Lower leg skin (tissue), 4 donors: ENCODE measurements around the gene VWA2. TPM values are rescaled to one million over a fixed set of nuclear protein-coding genes. Genes with fewer than 3 reads are reported as not detected.
"Not testable (repeated sequence)": the region's sequence is repeated elsewhere in the genome, so short reads cannot be mapped to it uniquely, and the experiment has no call there.

ENCODE experiments used
- DNase-seq, 2 donors: peaks; one replicate each; pipeline ENCODE4 v3.0.0-alpha.2; 2019; ENCODE audit warnings: low spot score in 2 of 2
- H3K4me3 ChIP-seq: fragments of 200-600 bp; sonication (generic); 2 replicates; pipeline ENCODE4 v1.5.1; 2017; ENCODE audit warnings: mild to moderate bottlenecking, low read depth; ENCODE audit not compliant: poor library complexity, severe bottlenecking
- POLR2A ChIP-seq, 2 donors: fragments of 450-650 bp; IDR thresholded peaks; one replicate each; pipeline ENCODE4 v1.6.1; 2016 to 2017; ENCODE audit warnings: antibody characterized with exemption in 2 of 2, mild to moderate bottlenecking in 1 of 2, moderate library complexity in 1 of 2
- WGBS, 2 donors: methylation state at CpG; one replicate each; pipeline ENCODE4 v1.1.5; 2018; 5-methylcytosine and 5-hydroxymethylcytosine counted together
- intact Hi-C: fragments of 100-400 bp; cut with DNase I; formaldehyde crosslinking; loops from one replicate; pipeline ENCODE4 v1.15.0; 2023; ENCODE audit warnings: low total_unique reads
- total RNA-seq, 4 donors: library from RNA; depleted of rRNA; stranded (reverse); fragments of >200 nt; gene quantifications; one replicate each; pipeline ENCODE4 v1.1.0, GENCODE V29; 2016
- TF ChIP-seq, protein P1 (sequence below), 3 donors: fragments of 450-650 bp; IDR thresholded peaks; one replicate each; pipeline ENCODE4 v1.5.1; 2016; ENCODE audit warnings: antibody characterized with exemption in 3 of 3, mild to moderate bottlenecking in 3 of 3, moderate library complexity in 2 of 3

The VWA2 gene
- total RNA-seq, 4 donors from 2014 or later, result 14.2 to 21.7 (median 20.6) TPM

DNA sequence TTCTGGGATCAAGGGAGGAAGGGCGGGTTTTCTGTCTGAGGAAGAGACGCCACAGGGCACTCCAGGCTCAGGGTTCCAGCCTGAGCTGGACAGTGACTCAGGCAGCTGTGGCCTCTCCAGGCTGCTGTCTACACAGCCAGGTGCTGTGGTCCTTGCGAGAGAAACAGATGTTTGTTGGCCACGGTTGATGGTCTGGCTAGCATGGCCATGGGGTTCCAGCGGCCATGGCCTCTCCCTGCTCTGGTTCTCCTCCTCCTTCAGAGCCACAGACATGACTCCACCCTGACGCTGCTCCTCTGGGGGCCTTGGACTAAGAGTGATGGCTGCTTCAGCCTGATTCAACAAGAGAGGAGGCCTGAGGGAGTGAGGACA lies 89.4 kb downstream of the VWA2 start:
- no peak overlapping the region for H3K4me3 ChIP-seq
- TF ChIP-seq, protein P1, sequence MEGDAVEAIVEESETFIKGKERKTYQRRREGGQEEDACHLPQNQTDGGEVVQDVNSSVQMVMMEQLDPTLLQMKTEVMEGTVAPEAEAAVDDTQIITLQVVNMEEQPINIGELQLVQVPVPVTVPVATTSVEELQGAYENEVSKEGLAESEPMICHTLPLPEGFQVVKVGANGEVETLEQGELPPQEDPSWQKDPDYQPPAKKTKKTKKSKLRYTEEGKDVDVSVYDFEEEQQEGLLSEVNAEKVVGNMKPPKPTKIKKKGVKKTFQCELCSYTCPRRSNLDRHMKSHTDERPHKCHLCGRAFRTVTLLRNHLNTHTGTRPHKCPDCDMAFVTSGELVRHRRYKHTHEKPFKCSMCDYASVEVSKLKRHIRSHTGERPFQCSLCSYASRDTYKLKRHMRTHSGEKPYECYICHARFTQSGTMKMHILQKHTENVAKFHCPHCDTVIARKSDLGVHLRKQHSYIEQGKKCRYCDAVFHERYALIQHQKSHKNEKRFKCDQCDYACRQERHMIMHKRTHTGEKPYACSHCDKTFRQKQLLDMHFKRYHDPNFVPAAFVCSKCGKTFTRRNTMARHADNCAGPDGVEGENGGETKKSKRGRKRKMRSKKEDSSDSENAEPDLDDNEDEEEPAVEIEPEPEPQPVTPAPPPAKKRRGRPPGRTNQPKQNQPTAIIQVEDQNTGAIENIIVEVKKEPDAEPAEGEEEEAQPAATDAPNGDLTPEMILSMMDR (IDR thresholded peaks at IDR 0.05), result no peak
- TF ChIP-seq POLR2A (IDR thresholded peaks at IDR 0.05), result no peak
- intact Hi-C loops, result no loop called here
- WGBS, 2 donors, result 83 to 87% methylated on average over 5 of the region's 6 CpGs
- no peak for DNase-seq

GRCh38 chr10:114328874-114329273 lies 89.8 kb downstream of the VWA2 start:
- intact Hi-C loops, result no loop called here
- WGBS, 2 donors, result 44% methylated on average over 6 of the region's 6 CpGs
- no peak overlapping the region for H3K4me3 ChIP-seq
- TF ChIP-seq POLR2A (IDR thresholded peaks at IDR 0.05), result no peak
- TF ChIP-seq, protein P1 (IDR thresholded peaks at IDR 0.05), result no peak
- DNase-seq, result no peak

- TF ChIP-seq, protein P1 (IDR thresholded peaks at IDR 0.05), result no peak
- TF ChIP-seq POLR2A (IDR thresholded peaks at IDR 0.05), result no peak
- 64 to 67% methylated on average over 8 to 10 of the region's 10 CpGs for whole genome bisulfite sequencing, 2 donors
Measured at GRCh38 chr10:114329634-114330365, 90.7 kb downstream of the VWA2 start.

GRCh38 chr10:114332301-114333192 lies 93.5 kb downstream of the VWA2 start:
- intact Hi-C loops, result no loop called here
- no peak for TF ChIP-seq POLR2A (IDR thresholded peaks at IDR 0.05)
- TF ChIP-seq, protein P1 (IDR thresholded peaks at IDR 0.05), result no peak
- DNase-seq, result no peak
- 41 to 52% methylated on average over 14 of the region's 14 CpGs for WGBS, 2 donors
- no peak overlapping the region for H3K4me3 ChIP-seq

More at GRCh38 chr10:114329634-114330365, 90.7 kb downstream of the VWA2 start:
- intact Hi-C loops, result no loop called here
- no peak for DNase-seq
- no peak overlapping the region for H3K4me3 ChIP-seq

DNA sequence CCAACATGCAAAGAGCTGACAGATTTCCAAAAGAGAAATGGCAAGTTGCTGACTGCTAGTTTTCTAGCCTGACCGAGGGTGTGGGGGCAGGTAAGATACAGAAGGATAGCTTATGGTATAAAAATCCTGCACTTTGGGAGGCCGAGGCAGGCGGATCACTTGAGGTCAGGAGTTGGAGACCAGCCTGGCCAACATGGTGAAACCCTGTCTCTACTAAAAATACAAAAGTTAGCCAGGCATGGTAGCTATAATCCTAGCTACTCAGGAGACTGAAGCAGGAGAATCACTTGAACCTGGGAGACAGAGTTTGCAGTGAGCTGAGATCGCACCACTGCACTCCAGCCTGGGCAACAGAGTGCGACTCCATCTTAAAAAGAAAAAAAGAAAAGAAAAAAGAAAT lies 94.4 kb downstream of the VWA2 start:
- H3K4me3 ChIP-seq, DNase-seq, intact Hi-C loops: not testable (repeated sequence)
- 84 to 86% methylated on average over 5 of the region's 5 CpGs for WGBS, 2 donors

DNA sequence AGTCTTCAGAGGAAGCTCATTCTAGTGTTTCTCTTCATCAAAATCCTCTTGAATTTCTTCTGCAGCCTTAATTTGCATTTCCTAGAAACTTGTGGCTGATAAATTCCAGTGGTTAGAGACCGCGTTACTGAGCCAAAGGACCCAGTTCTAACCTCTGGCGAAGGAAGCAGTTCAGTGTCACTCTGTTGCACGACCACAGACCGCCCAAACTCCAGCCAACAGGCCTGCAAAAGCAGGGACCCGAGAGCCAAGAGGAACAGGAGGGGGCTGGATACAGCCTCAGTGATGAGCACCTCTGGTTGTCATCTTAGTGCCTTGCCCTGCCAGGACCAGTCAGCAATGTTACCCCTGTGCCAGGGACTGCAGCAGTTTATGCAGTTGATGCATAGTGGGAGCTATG lies 95.2 kb downstream of the VWA2 start:
- intact Hi-C loops, result no loop called here
- TF ChIP-seq, protein P1 (IDR thresholded peaks at IDR 0.05), result no peak
- no peak for TF ChIP-seq POLR2A (IDR thresholded peaks at IDR 0.05)
- no peak overlapping the region for H3K4me3 ChIP-seq
- DNase-seq, result no peak
- WGBS, 2 donors, result 34 to 72% methylated on average over 6 of the region's 6 CpGs
